SK-N-SH (cell line): ENCODE results near the gene MTA3. TPM values are rescaled to one million over a fixed set of nuclear protein-coding genes. Genes with fewer than 3 reads are reported as not detected.

ENCODE experiments used
- CTCF ChIA-PET: fragments of 300-600, 350-600 bp; formaldehyde crosslinking; extraction: SDS; loops from one replicate; lab custom pipeline; 2021; lab: Yijun Ruan, JAX
- POLR2A ChIA-PET: fragments of 350-600 bp; sonication (Branson Sonifier 250); formaldehyde crosslinking; extraction: SDS; loops from one replicate; lab custom pipeline; 2020; ENCODE audit warnings: antibody characterized with exemption, inconsistent platforms; lab: Yijun Ruan, JAX
- DNase-seq: peaks from one replicate; pipeline ENCODE4 v3.0.0; 2012
- H2AFZ ChIP-seq: fragments of 200-600 bp; sonication (generic); 2 replicates; pipeline ENCODE4 v1.8.1; 2016; ENCODE audit warnings: antibody characterized with exemption, mild to moderate bottlenecking, low read depth
- H3F3A ChIP-seq: fragments of 200-600 bp; sonication (generic); replicated peaks from 2 replicates; pipeline ENCODE3; 2016; ENCODE audit warnings: antibody characterized with exemption, mild to moderate bottlenecking; ENCODE audit not compliant: insufficient read depth
- H3K27ac ChIP-seq, 2 experiments: fragments of 200-500 bp in 1 of 2; fragments of 200-600 bp in 1 of 2; sonication (Bioruptor generic) in 1 of 2; sonication (generic), shearing (Covaris generic) in 1 of 2; 2 replicates each; pipeline versions ENCODE4 v1.5.1 to v1.6.1; 2014 to 2016; ENCODE audit warnings: low read depth in 2 of 2, inconsistent platforms in 1 of 2, low read length in 1 of 2, mild to moderate bottlenecking in 1 of 2, mixed read lengths in 1 of 2
- H3K27me3 ChIP-seq: fragments of 200-600 bp; sonication (generic), shearing (Covaris generic); 2 replicates; pipeline ENCODE4 v1.6.1; 2016; ENCODE audit warnings: mixed run types; ENCODE audit not compliant: insufficient read depth
- H3K36me3 ChIP-seq, 2 experiments: fragments of 200-500 bp in 1 of 2; fragments of 200-600 bp in 1 of 2; sonication (Bioruptor generic) in 1 of 2; sonication (generic) in 1 of 2; replicated peaks in 1 of 2; 2 replicates each; pipeline versions ENCODE3 to v1.5.1; 2014 to 2016; ENCODE audit warnings: low read length in 1 of 2, mild to moderate bottlenecking in 1 of 2; ENCODE audit not compliant: insufficient read depth in 2 of 2, control insufficient read depth in 1 of 2
- H3K4me1 ChIP-seq, 2 experiments: fragments of 200-500 bp in 1 of 2; fragments of 200-600 bp in 1 of 2; sonication (Bioruptor generic) in 1 of 2; sonication (generic), shearing (Covaris generic) in 1 of 2; 2 replicates each; pipeline versions ENCODE4 v1.5.1 to v1.6.1; 2014 to 2016; ENCODE audit warnings: low read depth in 1 of 2, low read length in 1 of 2, mixed run types in 1 of 2; ENCODE audit not compliant: insufficient read depth in 2 of 2, control insufficient read depth in 1 of 2
- H3K4me2 ChIP-seq: fragments of 200-600 bp; sonication (generic), shearing (Covaris generic); 2 replicates; pipeline ENCODE4 v1.6.1; 2017; ENCODE audit warnings: mixed run types
- H3K4me3 ChIP-seq, 2 experiments: fragments of 200-500 bp in 1 of 2; fragments of 200-600 bp in 1 of 2; sonication (Bioruptor generic) in 1 of 2; sonication (generic), shearing (Covaris generic) in 1 of 2; 2 replicates each; pipeline versions ENCODE4 v1.5.1 to v1.8.1; 2014 to 2016; ENCODE audit warnings: low read depth in 2 of 2, inconsistent platforms in 1 of 2, low read length in 1 of 2, mild to moderate bottlenecking in 1 of 2, mixed read lengths in 1 of 2, moderate library complexity in 1 of 2
- H3K79me2 ChIP-seq: fragments of 200-600 bp; sonication (generic); 2 replicates; pipeline ENCODE4 v1.8.1; 2017; ENCODE audit warnings: mild to moderate bottlenecking; ENCODE audit not compliant: insufficient read depth
- H3K9ac ChIP-seq: fragments of 200-600 bp; sonication (generic); 2 replicates; pipeline ENCODE4 v1.6.1; 2017; ENCODE audit warnings: mixed run types
- H3K9me2 ChIP-seq: fragments of 200-600 bp; sonication (generic); 2 replicates; pipeline ENCODE4 v1.6.1; 2017; ENCODE audit warnings: mixed run types
- H3K9me3 ChIP-seq: fragments of 200-600 bp; sonication (generic); 2 replicates; pipeline ENCODE4 v1.6.1; 2017; ENCODE audit warnings: mixed run types, mild to moderate bottlenecking, moderate library complexity
- H4K20me1 ChIP-seq: fragments of 200-600 bp; sonication (generic); 2 replicates; pipeline ENCODE4 v1.6.1; 2017; ENCODE audit warnings: mild to moderate bottlenecking, mixed run types; ENCODE audit not compliant: insufficient read depth
- FOXM1 ChIP-seq: IDR thresholded peaks from 2 replicates; pipeline ENCODE4 v1.4.0; 2012; ENCODE audit warnings: low read depth, mild to moderate bottlenecking
- NFIC ChIP-seq: IDR thresholded peaks from 2 replicates; pipeline ENCODE4 v1.4.0; 2012; ENCODE audit warnings: borderline replicate concordance
- NRF1 ChIP-seq: IDR thresholded peaks from 2 replicates; pipeline ENCODE4 v1.6.1; 2012; ENCODE audit warnings: low read depth, mild to moderate bottlenecking, low read length
- PBX3 ChIP-seq: IDR thresholded peaks from 2 replicates; pipeline ENCODE4; 2012
- SIN3A ChIP-seq: IDR thresholded peaks from 2 replicates; pipeline ENCODE4 v1.6.1; 2012; ENCODE audit warnings: low read depth, mild to moderate bottlenecking, low read length, moderate library complexity, borderline replicate concordance
- TCF12 ChIP-seq: IDR thresholded peaks from 2 replicates; pipeline ENCODE4 v1.4.0; 2012
- YY1 ChIP-seq: IDR thresholded peaks from 2 replicates; pipeline ENCODE4 v1.4.0; 2012; ENCODE audit warnings: low read depth, mild to moderate bottlenecking
- WGBS: methylation state at CpG from one replicate; pipeline ENCODE4 v1.1.6; 2017; ENCODE audit warnings: low lambda C conversion rate; 5-methylcytosine and 5-hydroxymethylcytosine counted together
- polyA plus RNA-seq, 3 experiments: library from polyadenylated mRNA; depleted of rRNA; stranded (reverse); fragments of >200 nt; gene quantifications; 2 replicates each; pipeline ENCODE4 v1.2.3, GENCODE V29; 2012
- TF ChIP-seq, protein P1 (sequence below): IDR thresholded peaks from 2 replicates; pipeline ENCODE4 v1.4.0; 2012; ENCODE audit warnings: low read depth
- TF ChIP-seq, protein P2 (sequence below): IDR thresholded peaks from 2 replicates; pipeline ENCODE4 v1.4.0; 2012; ENCODE audit warnings: low read depth, borderline replicate concordance

Gene MTA3
- polyA plus RNA-seq, 1 of the 3 experiments (the other 2 are of a cell fraction), result 30.8 TPM

DNA sequence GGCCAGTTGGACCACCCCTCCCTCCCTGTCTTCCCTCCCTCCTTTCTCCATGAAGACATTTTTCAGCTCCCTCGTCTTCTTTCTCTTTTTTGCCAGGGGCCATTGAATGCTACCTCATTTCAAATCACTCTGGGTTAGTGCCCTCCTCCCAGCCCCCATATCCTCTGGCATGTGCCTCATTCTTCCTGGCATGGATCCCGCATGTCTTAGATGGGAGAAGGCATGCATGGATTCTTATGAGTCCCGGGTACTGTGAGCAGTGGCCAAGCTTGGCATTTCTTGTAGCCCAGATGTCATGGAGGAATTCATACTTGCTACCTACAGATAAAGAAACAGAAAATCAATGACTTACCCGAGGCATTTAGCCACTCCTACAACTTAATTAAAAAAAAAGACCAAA lies 232.9 kb downstream of the MTA3 start:
- Histone ChIP-seq H3K27me3 (no peaks in the 10 kb centered on the region), H3K9me2 (no peaks in the 10 kb centered on the region), H2AFZ (no peak overlapping the region), H3K9ac (no peak overlapping the region), H4K20me1 (no peaks in the 10 kb centered on the region), H3K36me3 (no peaks in the 10 kb centered on the region), H3K4me1 (peaks cover 0 to 3% of the 10 kb centered on the region in 2 experiments; a peak in 1 of 4 replicates), H3K9me3 (no peaks in the 10 kb centered on the region), H3K4me2 (no peak overlapping the region; the same call in 1 of the 2 replicates), H3K4me3 (no peak overlapping the region), H3K27ac (no peak overlapping the region; a peak in 1 of 4 replicates)
- no peak for DNase-seq
- whole genome bisulfite sequencing, result 47% methylated on average over 4 of the region's 4 CpGs
- peak; percentile 29; the same call in 1 of the 2 replicates for TF ChIP-seq NFIC
- TF ChIP-seq PBX3, result no peak
- TF ChIP-seq, all 33 proteins: peak for 1
- ChIA-PET CTCF (interaction anchor here (0.9 to 2.8 kb wide), 6 partner anchors 9 to 26 kb away, joined by 3 to 21 read pairs (median 4); partner anchors contain the start of gene HAAO), POLR2A (interaction anchor here (2.0 kb wide), 1 partner anchor 9 kb away, joined by 7 read pairs; no protein-coding TSS in a partner anchor)
- H3K79me2 ChIP-seq, result no peaks in the 10 kb centered on the region
- H3F3A ChIP-seq, result no peaks in the 10 kb centered on the region

- H3K9me3 ChIP-seq, result no peaks in the 10 kb centered on the region
- no peaks in the 10 kb centered on the region for H4K20me1 ChIP-seq
- ChIA-PET CTCF (interaction anchor here (1.3 kb wide), 1 partner anchor 25 kb away, joined by 3 read pairs; no protein-coding TSS in a partner anchor), POLR2A (no interaction called here)
- H3K27me3 ChIP-seq, result no peaks in the 10 kb centered on the region
- no peak overlapping the region for H3K27ac ChIP-seq
- no peaks in the 10 kb centered on the region for H3K79me2 ChIP-seq
- TF ChIP-seq TCF12 (no peak), SIN3A (no peak), PBX3 (no peak), NRF1 (no peak), FOXM1 (no peak), NFIC (no peak), YY1 (no peak)
- TF ChIP-seq, protein P1, sequence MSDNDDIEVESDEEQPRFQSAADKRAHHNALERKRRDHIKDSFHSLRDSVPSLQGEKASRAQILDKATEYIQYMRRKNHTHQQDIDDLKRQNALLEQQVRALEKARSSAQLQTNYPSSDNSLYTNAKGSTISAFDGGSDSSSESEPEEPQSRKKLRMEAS, result no peak
- TF ChIP-seq, protein P2, sequence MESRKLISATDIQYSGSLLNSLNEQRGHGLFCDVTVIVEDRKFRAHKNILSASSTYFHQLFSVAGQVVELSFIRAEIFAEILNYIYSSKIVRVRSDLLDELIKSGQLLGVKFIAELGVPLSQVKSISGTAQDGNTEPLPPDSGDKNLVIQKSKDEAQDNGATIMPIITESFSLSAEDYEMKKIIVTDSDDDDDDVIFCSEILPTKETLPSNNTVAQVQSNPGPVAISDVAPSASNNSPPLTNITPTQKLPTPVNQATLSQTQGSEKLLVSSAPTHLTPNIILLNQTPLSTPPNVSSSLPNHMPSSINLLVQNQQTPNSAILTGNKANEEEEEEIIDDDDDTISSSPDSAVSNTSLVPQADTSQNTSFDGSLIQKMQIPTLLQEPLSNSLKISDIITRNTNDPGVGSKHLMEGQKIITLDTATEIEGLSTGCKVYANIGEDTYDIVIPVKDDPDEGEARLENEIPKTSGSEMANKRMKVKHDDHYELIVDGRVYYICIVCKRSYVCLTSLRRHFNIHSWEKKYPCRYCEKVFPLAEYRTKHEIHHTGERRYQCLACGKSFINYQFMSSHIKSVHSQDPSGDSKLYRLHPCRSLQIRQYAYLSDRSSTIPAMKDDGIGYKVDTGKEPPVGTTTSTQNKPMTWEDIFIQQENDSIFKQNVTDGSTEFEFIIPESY, result no peak
- WGBS, result 76% methylated on average over 6 of the region's 6 CpGs
- no peaks in the 10 kb centered on the region for H3K36me3 ChIP-seq
- no peak for DNase-seq
- H3K4me1 ChIP-seq, result peaks cover 0 to 3% of the 10 kb centered on the region in 2 experiments; a peak in 1 of 4 replicates
- no peak overlapping the region for H3K9ac ChIP-seq
- H3K9me2 ChIP-seq, result no peaks in the 10 kb centered on the region
- no peak overlapping the region for H3K4me2 ChIP-seq
- no peak overlapping the region for H2AFZ ChIP-seq
- H3K4me3 ChIP-seq, result no peak overlapping the region
- H3F3A ChIP-seq, result no peaks in the 10 kb centered on the region
These were observed 233.7 kb downstream of the MTA3 start for GRCh38 chr2:42802150-42802549.
